ENCODE data around the gene SPON1.

Gene SPON1

DNA sequence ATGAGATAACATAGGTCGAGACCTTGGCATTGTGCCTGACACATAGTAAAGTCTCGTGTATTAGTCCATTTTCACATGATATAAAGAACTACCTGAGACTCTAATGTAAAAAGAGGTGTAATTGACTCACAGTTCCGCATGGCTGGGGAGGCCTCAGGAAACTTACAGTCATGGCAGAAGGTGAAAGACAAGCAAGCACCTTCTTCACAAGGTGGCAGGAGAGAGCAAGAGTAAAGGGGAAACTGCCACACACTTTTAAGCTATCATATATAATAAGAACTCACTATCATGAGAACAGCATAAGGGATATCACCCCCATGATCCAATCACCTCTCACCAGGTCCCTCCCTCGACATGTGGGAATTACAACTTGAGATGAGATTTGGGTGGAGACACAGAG is 165.2 kb downstream of the SPON1 start:
- Histone ChIP-seq H3K9ac (ENCODE audit: low read depth, low read length) (no peak overlapping the region), H3K79me2 (ENCODE audit: insufficient read depth, low read length) (no peaks in the 10 kb centered on the region), H4K20me1 (ENCODE audit: insufficient read depth, low read length) (no peaks in the 10 kb centered on the region), H3K36me3 (ENCODE audit: insufficient read depth, low read length) (no peaks in the 10 kb centered on the region), H3K4me3 (ENCODE audit: low read depth in 1 of 2, low read length in 2 of 2) (no peak overlapping the region), H3K27me3 (ENCODE audit: insufficient read depth, low read length, poor library complexity) (peaks cover 7% of the 10 kb centered on the region), H3K9me3 (ENCODE audit: insufficient read depth, low read length, severe bottlenecking) (peaks cover 2% of the 10 kb centered on the region), H3K27ac (ENCODE audit: low read length) (no peak overlapping the region), H3K4me1 (ENCODE audit: insufficient read depth, low read length) (no peaks in the 10 kb centered on the region), H3K4me2 (ENCODE audit: insufficient read depth, low read length) (no peak overlapping the region), H2AFZ (ENCODE audit: low read depth, low read length) (no peak overlapping the region)
- no peak for DNase-seq
- TF ChIP-seq EZH2 (IDR thresholded peaks at IDR 0.05; ENCODE audit: borderline replicate concordance, low read depth, low read length, severe bottlenecking) = no peak
- TF ChIP-seq CTCF (IDR thresholded peaks at IDR 0.05; ENCODE audit: borderline replicate concordance, extremely low read depth, low read length, poor library complexity, severe bottlenecking) = peak; percentile 12
- ATAC-seq (ENCODE audit: insufficient read depth, low read depth) = no peak

DNA sequence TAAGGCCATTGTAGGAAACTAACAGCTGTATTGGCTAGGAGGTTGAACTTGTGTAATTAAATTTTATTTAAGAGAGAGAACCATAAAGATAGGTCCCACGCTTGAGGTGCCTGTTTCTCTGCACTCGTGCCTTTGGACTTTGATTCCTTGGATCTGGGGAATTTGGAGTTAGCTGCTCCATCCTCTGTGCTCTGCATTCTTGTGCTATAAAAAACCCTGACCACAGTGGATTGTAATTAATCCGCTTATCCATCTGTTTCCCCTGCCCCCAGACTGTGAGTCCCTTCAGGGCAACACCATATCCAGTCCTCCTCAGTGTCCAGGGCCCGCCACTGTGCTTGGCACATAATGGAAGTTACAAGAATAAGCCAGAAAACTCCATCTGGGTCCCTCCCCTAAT is 169.8 kb downstream of the SPON1 start:
- Histone ChIP-seq H3K36me3 (ENCODE audit: insufficient read depth, low read length) (no peaks in the 10 kb centered on the region), H3K4me1 (ENCODE audit: insufficient read depth, low read length) (no peaks in the 10 kb centered on the region), H3K27ac (ENCODE audit: low read length) (no peak overlapping the region), H3K9ac (ENCODE audit: low read depth, low read length) (no peak overlapping the region), H4K20me1 (ENCODE audit: insufficient read depth, low read length) (no peaks in the 10 kb centered on the region), H3K9me3 (ENCODE audit: insufficient read depth, low read length, severe bottlenecking) (peaks cover 2% of the 10 kb centered on the region), H3K79me2 (ENCODE audit: insufficient read depth, low read length) (no peaks in the 10 kb centered on the region), H3K4me3 (ENCODE audit: low read depth in 1 of 2, low read length in 2 of 2) (no peak overlapping the region), H2AFZ (ENCODE audit: low read depth, low read length) (no peak overlapping the region), H3K27me3 (ENCODE audit: insufficient read depth, low read length, poor library complexity) (peaks cover 17% of the 10 kb centered on the region), H3K4me2 (ENCODE audit: insufficient read depth, low read length) (no peak overlapping the region)
- TF ChIP-seq EZH2 (IDR thresholded peaks at IDR 0.05; ENCODE audit: borderline replicate concordance, low read depth, low read length, severe bottlenecking) (no peak), CTCF (IDR thresholded peaks at IDR 0.05; ENCODE audit: borderline replicate concordance, extremely low read depth, low read length, poor library complexity, severe bottlenecking) (no peak)
- no peak for ATAC-seq (ENCODE audit: insufficient read depth, low read depth)
- no peak for DNase-seq

DNA sequence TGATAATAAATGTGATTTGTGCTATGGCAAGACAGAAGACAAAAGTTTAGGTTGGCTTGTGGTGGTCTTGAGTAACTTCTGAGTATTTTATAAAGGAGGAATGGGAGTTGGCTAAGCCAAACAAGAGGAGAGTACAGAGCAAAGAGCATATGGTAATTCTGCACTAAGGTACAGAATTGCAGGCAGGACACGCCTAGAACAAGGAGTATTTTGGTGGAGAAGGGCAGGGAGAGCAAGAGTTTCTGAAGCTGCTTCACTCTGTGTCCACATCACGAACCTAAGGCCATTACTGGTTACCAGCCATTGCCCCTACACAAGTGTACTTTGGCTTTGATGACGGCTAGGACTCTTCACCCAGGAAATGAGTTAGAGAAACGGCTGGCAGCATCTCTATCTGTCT is 170.9 kb downstream of the SPON1 start:
- no peak overlapping the region for H3K9ac ChIP-seq (ENCODE audit: low read depth, low read length)
- peaks cover 17% of the 10 kb centered on the region for H3K27me3 ChIP-seq (ENCODE audit: insufficient read depth, low read length, poor library complexity)
- no peaks in the 10 kb centered on the region for H3K36me3 ChIP-seq (ENCODE audit: insufficient read depth, low read length)
- DNase-seq (no peak), ATAC-seq (ENCODE audit: insufficient read depth, low read depth) (no peak)
- no peak overlapping the region for H3K4me2 ChIP-seq (ENCODE audit: insufficient read depth, low read length)
- H4K20me1 ChIP-seq (ENCODE audit: insufficient read depth, low read length) = no peaks in the 10 kb centered on the region
- H3K9me3 ChIP-seq (ENCODE audit: insufficient read depth, low read length, severe bottlenecking) = peaks cover 2% of the 10 kb centered on the region
- H3K4me3 ChIP-seq (ENCODE audit: low read depth in 1 of 2, low read length in 2 of 2) = no peak overlapping the region
- H3K27ac ChIP-seq (ENCODE audit: low read length) = no peak overlapping the region
- no peaks in the 10 kb centered on the region for H3K4me1 ChIP-seq (ENCODE audit: insufficient read depth, low read length)
- H3K79me2 ChIP-seq (ENCODE audit: insufficient read depth, low read length) = no peaks in the 10 kb centered on the region
- no peak for TF ChIP-seq CTCF (IDR thresholded peaks at IDR 0.05; ENCODE audit: borderline replicate concordance, extremely low read depth, low read length, poor library complexity, severe bottlenecking)
- TF ChIP-seq EZH2 (IDR thresholded peaks at IDR 0.05; ENCODE audit: borderline replicate concordance, low read depth, low read length, severe bottlenecking) = no peak
- no peak overlapping the region for H2AFZ ChIP-seq (ENCODE audit: low read depth, low read length)

- no peaks in the 10 kb centered on the region for H3K9me3 ChIP-seq (ENCODE audit: insufficient read depth, low read length, severe bottlenecking)
- H3K4me1 ChIP-seq (ENCODE audit: insufficient read depth, low read length) = no peaks in the 10 kb centered on the region
- peaks cover 17% of the 10 kb centered on the region for H3K27me3 ChIP-seq (ENCODE audit: insufficient read depth, low read length, poor library complexity)
- no peak for DNase-seq
- no peak overlapping the region for H3K9ac ChIP-seq (ENCODE audit: low read depth, low read length)
- H3K4me2 ChIP-seq (ENCODE audit: insufficient read depth, low read length) = no peak overlapping the region
- H3K36me3 ChIP-seq (ENCODE audit: insufficient read depth, low read length) = no peaks in the 10 kb centered on the region
- H2AFZ ChIP-seq (ENCODE audit: low read depth, low read length) = no peak overlapping the region
- H3K27ac ChIP-seq (ENCODE audit: low read length) = no peak overlapping the region
- no peak for ATAC-seq (ENCODE audit: insufficient read depth, low read depth)
- H3K79me2 ChIP-seq (ENCODE audit: insufficient read depth, low read length) = no peaks in the 10 kb centered on the region
- H4K20me1 ChIP-seq (ENCODE audit: insufficient read depth, low read length) = no peaks in the 10 kb centered on the region
- no peak overlapping the region for H3K4me3 ChIP-seq (ENCODE audit: low read depth in 1 of 2, low read length in 2 of 2)
- TF ChIP-seq EZH2 (IDR thresholded peaks at IDR 0.05; ENCODE audit: borderline replicate concordance, low read depth, low read length, severe bottlenecking) (no peak), CTCF (IDR thresholded peaks at IDR 0.05; ENCODE audit: borderline replicate concordance, extremely low read depth, low read length, poor library complexity, severe bottlenecking) (no peak)
These were observed 174.0 kb downstream of the SPON1 start for GRCh38 chr11:14136561-14136960.
